GM18511 (cell line): Measurements from ENCODE around the gene ADAMTS3.

Source experiments
- ATAC-seq: cut with Tn5 transposase; IDR thresholded peaks from one replicate; pipeline ENCODE4 v1.9.1; 2021; ENCODE audit warnings: mild to moderate bottlenecking, moderate library complexity; ENCODE audit not compliant: unreplicated experiment

The ADAMTS3 gene

DNA sequence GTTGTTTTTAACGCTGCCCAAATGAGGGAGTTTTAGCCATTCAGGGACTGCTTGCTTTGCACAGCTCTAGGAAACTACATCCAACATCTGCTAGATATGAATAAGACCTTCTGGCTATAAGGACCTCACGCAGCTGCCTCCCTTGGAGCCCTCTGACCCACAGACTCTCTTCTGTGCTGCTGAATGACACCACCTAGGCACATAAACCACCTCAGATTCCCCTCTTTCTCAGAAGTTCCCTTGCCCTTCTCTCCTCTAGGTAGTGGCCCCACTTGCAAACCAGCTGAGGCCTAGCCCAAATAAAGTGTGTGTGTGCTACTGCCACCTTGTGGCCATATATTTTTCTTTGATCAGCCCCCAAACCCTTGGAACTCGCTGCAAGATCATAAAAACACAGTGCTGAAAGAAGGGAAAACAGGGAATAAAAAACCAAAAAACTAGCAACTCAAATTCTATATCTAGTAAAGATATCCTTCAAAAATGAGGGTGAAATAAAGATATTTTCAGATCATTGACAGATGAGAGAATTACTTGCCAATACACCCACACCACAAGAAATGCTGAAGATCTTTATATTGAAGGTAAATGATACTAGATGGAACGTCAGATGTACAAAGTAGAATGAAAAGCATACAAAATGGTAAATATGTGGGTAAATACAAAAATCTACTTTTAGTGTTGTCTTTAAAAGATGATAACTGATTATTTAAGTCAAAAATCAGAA lies 265.9 kb downstream of the ADAMTS3 start:
- peak; percentile 97 for ATAC-seq

DNA sequence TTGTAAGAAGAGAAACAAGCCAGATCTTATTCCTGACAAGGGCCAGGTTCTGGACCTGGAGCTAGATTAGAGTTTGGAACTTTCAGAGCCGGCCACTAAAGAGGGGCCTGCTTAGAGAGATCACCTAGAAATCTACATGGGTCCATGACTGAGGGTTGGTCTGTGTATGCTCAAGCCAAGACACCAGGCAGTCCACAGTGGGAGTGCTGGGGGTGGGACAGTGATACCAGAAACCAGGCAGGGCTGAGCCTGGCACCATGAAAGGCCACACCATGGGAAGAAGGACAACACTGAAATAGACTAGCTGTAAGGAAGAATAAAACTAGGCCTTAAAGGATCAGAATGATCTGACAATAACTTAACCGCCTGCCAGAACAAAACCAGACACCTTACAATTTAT lies 267.3 kb downstream of the ADAMTS3 start:
- ATAC-seq = no peak

DNA sequence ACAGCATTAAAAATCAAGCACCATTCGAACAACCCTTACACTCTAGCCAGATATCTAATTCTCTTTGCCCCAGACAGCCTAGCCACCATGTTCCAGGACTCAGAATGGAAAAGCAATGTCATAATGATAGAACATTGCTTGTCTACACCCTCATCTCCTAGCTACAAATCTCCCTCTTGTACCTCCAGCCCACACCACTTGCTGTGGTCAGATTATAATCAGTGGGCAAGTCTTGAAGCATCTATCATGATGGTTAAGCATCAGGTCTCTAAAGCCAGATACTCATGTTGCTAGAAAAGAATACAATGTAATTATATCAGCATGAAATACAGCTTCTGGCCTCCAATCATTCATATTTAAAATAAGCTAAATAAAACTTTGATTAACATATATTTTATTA lies 268.9 kb downstream of the ADAMTS3 start:
- ATAC-seq = no peak

DNA sequence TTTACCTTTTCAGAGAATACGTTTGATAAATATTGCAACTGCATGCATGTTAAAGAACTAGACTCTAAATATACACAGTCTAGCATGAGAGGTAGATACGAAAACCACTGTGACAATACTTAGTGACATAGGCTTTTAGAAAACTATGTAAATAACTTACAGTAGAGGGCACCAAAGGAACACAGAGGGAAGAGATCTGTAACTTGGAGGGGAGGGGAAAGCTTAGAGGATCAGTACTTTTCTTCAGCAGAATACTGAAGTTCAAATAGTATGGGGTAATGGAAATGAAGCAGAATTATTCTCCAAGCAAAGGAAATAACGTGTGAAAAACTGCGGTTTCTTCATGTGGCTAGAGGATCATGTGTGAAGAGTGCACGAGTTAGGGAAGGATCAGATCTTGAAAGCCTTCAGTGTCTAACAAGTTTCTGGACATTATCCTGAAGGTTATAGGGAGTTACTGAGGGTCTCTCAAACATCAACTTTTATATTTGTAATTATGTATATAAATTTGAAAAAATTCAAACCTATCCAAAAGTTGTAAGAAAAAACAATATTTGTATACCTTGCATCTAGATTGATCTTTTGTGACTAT lies 273.0 kb downstream of the ADAMTS3 start:
- ATAC-seq = peak; percentile 89

DNA sequence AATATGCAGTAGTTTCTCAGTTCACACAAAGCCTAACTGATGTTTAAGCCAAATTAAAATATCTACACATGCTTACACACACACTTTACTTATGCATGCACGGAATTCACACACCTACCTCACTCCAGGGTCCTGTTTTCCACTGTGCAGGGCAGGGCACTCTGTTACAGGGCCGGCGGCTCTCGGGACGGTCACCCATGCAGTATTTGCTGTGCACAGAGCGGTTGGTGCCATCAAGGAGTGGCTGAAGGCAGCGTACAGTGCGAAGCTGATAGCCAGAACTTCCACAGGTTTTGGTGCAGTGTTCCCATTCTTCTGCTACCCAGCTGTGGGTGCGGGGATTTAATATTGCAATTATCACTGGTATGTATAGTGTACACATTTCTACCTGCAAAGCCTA lies 278.3 kb downstream of the ADAMTS3 start:
- no peak for ATAC-seq

DNA sequence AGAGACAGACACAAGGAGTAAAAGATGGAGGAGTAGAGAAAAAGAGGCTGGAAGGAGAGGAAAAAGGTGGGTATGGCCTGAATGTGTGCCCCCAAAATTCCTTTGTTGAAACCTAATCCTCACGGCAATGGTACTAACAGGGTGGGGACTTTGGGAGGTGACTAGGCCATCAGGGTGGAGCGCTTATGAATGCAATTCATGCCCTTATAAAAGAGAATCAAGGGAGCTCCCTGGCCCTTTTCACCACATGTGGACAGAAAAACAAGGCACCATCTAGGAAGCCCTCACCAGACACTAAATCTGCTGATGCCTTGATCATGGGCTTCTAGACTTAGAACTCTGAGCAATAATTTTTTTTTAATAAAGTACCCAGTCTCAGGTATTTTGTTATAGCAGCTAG lies 282.1 kb downstream of the ADAMTS3 start:
- ATAC-seq = no peak

DNA sequence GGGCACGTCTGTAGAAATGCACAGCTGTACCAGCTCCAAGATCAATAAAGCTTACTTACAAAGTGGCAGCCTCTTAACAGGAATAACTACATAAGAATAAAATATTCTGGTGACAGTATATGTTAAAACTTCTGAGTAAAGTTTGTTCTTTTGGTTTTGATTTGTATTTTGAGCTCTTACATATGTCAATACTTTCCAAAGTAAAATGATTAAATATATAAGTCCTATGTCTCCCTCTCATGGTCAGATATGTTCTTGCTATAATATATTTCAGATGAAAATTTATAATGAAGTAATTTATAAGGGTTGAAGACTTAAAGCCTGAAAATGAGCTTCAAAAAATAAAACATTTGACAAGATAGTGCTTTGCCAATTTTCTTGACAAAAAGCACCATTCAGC lies 282.8 kb downstream of the ADAMTS3 start:
- no peak for ATAC-seq

DNA sequence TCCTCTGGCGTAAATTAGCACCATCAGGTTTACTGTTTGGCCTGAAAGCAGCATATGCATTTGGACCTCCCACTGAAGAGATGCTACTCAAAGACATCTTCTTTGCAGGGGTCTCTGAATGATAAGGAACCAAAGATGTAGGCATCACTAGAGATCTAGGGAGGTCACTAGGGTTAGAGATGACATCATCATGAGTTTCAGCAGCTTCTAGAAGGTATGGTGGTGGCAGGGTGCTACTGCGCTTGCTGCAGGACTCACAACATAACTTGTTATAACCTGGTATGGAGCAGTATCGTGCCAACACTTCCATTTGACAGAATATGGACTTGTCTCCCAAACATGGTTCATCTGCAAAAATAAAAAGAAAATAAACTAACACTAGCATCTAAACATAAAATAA lies 285.7 kb downstream of the ADAMTS3 start:
- ATAC-seq = peak; percentile 63

DNA sequence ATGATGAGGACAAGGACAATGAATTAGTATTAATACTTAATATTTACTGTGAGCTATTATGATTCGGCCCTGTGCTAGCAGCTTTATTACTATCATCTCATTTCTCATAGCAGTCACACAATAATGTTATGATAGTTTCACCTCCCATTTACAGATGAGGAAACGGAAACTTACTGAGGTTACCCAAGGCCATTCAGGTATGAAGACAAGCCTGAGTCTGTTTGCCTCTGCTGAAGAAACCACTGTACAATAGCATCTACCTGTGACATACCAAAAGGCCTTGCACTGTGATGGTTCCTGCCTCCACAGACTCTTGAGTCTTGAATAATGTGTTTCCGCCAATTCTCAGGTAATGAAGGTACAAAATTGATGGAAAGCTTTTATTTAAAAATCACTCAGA lies 288.8 kb downstream of the ADAMTS3 start:
- ATAC-seq = peak; percentile 46

DNA sequence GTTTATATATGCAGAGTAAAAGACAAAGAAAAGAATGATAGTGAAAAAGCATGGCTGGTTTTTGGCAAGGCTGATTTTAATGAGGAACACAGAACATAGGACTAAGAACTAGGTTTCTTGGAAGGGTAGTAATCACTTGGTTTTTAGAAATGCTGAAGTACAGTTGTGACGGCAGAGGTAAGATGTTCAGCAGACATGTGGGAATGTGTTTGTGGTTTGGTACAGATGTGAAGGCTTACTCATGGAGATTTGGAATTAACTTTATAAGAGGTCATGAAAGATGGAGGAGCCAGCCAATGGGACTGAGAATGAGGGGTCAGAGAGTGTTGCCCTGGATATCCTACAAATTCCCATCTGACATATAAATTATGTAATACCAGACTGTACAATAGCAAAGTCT lies 293.6 kb downstream of the ADAMTS3 start:
- ATAC-seq = no peak

DNA sequence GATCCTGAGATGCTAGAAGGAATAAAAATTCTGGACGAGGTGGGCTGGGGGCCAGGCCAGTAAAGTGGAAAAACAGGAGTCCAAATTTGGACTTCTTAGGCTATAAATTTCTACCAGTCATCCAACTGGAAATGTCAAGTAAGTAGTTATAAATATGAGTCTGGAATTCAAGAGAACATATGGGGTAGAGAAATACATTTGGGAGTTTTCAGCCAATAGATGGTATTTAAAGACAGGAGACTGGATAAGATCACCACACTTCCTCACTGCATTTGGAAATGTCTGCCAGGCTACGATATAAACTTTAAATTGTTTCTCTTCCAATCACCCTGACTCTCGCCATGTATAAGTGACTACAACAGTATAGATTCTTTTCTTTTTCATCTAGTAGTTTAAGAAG lies 294.8 kb downstream of the ADAMTS3 start:
- ATAC-seq = no peak

DNA sequence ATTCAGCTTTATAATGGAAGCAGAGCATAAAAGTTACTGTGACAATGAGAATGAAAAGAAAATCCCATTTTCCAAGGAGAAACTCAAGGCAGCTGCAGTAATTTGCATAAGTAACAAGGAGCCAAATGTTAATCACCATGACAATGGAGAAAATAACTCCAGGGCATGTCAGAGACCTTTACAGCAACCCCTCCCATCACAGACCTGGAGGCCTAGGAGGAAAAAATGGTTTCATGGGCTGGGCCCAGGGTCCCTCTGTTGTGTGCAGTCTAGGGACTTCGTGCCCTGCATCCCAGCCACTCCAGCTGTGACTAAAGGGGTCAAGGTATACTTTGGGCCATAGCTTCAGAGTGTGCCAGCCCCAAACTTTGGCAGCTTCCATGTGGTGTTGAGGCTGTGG lies 313.8 kb downstream of the ADAMTS3 start:
- no peak for ATAC-seq

DNA sequence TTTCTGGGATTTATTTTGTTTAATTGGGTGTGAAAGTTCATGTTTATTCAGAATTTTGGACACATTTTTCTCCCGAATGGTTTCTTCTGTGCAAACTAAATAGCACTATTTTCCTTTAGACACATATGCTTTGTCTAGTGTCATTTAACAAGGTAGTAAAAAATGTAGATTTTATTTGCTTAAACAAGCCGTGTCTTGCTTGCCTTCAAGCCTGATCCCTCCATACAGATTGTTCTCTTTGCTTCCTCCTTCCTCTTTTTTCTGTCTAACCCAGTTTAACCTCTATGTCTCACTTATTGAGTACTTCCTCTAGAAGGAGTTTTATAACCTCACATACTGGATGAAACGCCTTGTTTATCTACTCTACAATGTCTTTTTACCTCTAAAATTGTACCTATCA lies 325.4 kb downstream of the ADAMTS3 start:
- ATAC-seq = no peak

DNA sequence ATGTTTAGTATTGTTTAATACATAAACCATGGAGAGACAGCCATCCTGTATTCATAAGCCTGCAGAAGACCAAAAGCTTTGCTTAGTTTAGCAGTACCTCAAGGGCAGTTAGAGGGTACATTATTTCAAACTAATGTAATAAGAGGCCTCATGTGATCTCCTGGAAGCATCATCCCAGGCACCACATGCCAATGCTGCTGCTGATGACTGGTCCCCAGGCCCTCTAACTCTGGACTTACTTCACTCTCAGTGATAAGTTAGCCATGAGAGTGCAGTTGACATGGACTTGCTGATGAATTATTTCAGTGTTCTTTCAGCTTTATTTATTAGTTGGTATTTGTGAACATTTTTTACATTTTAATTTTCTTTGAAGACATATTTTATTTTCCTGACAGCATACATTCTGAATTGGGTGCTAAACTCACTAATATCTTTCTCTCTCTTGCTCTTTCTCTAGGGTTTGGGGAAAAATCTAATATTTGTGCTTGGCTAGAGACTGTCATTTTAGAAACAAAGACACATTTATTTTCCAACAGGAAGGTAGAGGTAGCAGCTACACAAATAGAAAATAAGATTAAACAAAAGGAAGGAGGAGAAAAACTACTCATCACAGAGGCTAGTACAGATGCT lies 329.4 kb downstream of the ADAMTS3 start:
- no peak for ATAC-seq
